GM18505 (cell line): Measurements from ENCODE around the gene C2orf92.

Experiments used
- ATAC-seq: cut with Tn5 transposase; IDR thresholded peaks from one replicate; pipeline ENCODE4 v1.9.1; 2021; ENCODE audit not compliant: unreplicated experiment
- POLR2A ChIP-seq: IDR thresholded peaks from 4 replicates; pipeline ENCODE4 v1.6.1; 2011; ENCODE audit warnings: borderline replicate concordance; ENCODE audit not compliant: insufficient read depth, insufficient read length; ENCODE audit errors: extremely low read depth

Gene C2orf92

GRCh38 chr2:97656129-97656755, 13.3 kb upstream of the C2orf92 start:
- ATAC-seq: no peak
- no peak for TF ChIP-seq POLR2A

- ATAC-seq: no peak
- TF ChIP-seq POLR2A: no peak
Measured at GRCh38 chr2:97656905-97657587, 12.5 kb upstream of the C2orf92 start.

- ATAC-seq: no peak
- no peak for TF ChIP-seq POLR2A
Measured at GRCh38 chr2:97657986-97658690, 11.4 kb upstream of the C2orf92 start.

DNA sequence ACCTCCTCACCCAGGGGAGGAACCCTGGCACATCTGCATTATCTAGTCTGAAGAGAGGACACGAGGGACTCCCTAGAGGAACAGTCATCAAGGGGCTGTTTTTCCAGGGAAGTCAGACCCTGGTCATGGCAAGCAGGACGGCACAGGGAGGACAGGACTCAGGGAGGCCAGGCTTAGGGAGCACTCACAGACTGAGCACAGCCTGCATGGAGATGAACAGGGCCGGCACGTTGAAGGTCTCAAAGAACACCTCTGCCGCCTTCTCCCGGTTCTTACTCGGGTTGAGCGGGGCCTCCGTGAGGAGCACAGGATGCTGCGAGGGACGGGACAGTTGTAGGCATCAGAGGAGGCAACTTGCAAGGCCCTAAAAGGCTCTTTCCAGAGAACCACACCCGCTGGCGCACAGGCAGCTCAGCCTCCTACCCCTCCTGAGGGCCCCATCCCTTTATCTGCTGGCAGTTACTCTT, 10.8 kb upstream of the C2orf92 start:
- TF ChIP-seq POLR2A: no peak

DNA sequence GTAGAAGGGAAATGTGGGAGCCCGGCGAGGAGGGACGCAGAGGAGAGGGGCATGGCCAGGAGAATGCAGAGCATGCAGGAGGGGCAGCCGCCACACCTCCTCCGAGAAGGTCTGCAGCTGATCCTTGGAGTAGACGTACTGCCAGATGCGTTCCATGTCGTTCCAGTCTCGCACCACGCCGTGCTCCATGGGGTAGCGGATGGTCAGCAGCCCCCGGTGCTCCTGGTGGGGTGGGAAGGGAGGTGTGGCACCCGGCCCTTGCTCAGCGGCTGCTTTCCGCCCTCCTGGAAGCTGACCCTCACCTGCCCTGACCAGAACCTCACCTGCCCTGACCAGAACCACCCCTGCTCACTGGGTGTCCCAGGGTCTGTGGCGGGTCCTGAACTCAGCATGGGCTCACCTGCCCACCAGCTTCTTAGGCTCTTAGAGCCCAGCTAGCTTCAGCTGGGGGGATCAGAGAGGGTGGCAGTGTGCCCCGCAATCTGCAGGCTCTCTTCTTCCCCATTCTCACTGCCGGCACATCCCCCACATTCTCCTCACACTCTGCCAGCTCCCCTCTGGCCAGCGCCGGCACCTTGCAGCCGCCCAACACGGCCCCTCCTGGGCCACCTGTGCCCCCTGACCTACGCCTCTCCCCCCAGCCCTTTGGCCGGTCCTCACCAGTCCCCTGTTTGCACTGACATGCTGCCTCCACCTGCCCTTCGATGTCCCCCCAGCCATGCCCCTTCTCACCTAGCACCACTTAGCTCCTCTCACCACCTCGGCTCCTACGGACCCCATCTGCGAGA, 10.1 kb upstream of the C2orf92 start:
- ATAC-seq: no peak

More for the DNA sequence above, 10.8 kb upstream of the C2orf92 start:
- no peak for ATAC-seq

DNA sequence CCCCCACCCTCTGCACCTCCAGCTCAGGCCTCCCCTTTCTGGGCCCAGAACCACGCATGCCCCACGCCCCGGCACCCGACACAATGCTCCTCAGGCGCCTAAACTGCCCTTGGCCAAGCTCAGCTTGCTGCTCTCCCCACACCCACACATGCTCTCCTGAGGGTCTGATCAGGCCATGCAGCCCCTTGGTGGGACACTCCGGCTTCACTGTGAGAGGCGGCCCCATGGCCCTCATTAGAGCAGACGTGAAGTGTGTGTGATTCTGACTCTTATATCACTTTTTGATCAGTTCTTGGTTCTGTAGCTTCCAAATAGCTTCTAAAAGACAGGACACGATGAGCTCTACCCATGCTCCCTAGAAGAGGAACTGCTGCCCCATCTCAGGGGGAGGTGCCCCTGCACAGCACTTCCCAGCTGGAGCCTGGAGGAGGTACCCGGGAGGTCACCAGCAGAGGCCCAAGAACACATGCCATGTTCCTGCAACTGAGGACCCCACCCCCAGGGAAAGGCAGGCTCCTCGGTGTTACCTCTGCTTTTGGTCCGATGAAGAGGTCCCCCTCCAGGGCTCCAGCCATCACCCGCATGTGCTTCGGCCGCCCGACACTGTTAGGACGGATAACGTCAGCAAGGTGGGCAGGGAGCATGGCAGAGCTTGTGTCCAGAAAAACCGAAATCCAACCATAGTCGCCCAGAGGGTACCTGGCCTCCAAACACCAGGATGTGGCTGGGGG, 9.3 kb upstream of the C2orf92 start:
- no peak for ATAC-seq
- TF ChIP-seq POLR2A: no peak

More for the DNA sequence above, 10.1 kb upstream of the C2orf92 start:
- no peak for TF ChIP-seq POLR2A

DNA sequence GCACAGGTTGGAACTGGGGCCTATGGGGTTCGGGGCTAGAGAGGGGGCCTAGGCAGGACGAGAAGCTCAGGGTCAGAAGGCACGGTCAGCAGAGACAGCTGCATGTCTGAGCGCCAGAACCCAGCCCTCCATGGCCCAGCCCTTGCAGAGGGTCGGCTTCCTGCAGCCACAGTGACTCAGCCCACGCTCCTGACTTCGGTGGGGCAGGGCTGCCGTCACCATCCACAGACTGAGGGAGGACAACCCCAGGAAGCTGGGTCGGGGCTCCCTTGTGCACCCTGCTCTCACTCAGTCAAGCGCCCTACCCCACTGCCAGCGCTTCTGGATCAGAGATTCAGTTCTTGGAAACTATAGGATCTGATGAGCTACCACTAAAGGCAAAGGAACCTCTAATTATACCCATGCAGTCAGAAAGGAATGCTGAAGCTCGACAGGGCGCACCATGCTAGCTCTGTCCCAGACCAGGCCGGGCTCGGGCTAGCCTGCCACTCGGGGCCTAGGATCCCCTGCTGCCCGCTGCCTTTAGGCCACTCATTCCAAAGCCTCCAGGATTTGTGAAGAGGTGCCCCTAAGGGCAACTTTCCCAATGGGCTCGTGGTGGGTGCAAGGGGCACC, 8.6 kb upstream of the C2orf92 start:
- TF ChIP-seq POLR2A: no peak
- ATAC-seq: no peak

DNA sequence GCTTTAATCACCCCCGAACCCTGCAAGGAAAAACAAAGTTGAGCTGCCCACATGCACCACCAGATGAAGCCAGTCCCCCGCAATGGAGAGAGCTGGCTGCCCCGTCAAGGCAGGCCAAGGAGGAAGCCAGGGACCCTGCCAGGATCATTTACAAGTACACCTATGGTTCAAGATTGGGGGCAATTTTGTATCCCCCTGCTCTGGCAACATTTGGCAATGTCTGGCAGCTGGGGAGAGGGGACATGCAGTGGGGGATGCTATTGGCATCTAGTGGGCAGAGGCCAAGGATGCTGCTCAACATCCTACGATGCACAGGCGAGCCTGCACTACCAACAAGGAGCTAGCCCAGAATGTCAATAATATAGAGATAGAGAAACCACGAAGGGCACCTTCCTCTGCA, 7.6 kb upstream of the C2orf92 start:
- no peak for TF ChIP-seq POLR2A
- no peak for ATAC-seq

DNA sequence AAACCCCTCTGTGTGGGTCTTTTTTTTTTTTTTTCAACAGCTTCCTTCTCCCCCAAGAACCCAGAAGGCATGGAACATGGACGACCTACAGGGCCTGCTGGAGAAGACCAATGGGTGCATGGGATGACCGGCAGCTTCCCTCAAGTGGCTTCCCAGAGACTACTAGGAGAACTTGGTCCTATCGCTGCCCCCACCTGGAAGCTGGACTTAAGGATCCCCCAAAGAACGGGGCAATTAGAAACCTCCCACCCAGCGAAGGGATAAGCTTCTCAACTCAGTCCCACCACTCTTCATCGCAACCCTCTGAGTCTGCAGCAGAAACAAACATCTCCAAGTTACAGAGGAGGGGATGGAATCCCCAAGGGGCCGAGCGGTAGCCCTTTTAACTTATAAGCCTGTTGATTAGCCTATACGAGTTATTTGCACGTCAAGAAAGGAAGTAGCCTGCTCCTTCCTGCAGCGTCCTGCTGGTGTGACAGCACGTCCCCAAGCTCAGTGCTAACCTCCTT, 7.1 kb upstream of the C2orf92 start:
- ATAC-seq: no peak
- no peak for TF ChIP-seq POLR2A

- peak; percentile 46 for ATAC-seq
- peak; percentile 44 for TF ChIP-seq POLR2A
Measured at GRCh38 chr2:97662895-97663625, 6.5 kb upstream of the C2orf92 start.

GRCh38 chr2:97663626-97663961, 5.9 kb upstream of the C2orf92 start:
- ATAC-seq: peak; percentile 29
- peak; percentile 13 for TF ChIP-seq POLR2A

- ATAC-seq: peak; percentile 82
- TF ChIP-seq POLR2A: peak; percentile 61
Measured at GRCh38 chr2:97663962-97664635, 5.4 kb upstream of the C2orf92 start, which contains the start of gene ACTR1B. Gene ACTR1B, minus strand, starts transcription at chr2:97664044. Its CDS starts 154 bp downstream, at chr2:97663890.

- no peak for ATAC-seq
- no peak for TF ChIP-seq POLR2A
Measured at GRCh38 chr2:97664636-97664970, 4.9 kb upstream of the C2orf92 start.
